ENCODE results near the gene UBE2E2. TPM values are rescaled to one million over a fixed set of nuclear protein-coding genes. Genes with fewer than 3 reads are reported as not detected.

The UBE2E2 gene
- total and polyA plus RNA-seq, 2 of the 13 experiments (the other 11 are each of a cell fraction or from before 2014, with no cell fraction given) = 0.77 to 1.5 TPM

- TF ChIP-seq REST (IDR thresholded peaks at IDR 0.05; ENCODE audit: borderline replicate concordance in 1 of 2, low read depth in 1 of 2, low read length in 2 of 2) = no peak
- no peak for TF ChIP-seq ZNF572 (CRISPR knock-in tag; IDR thresholded peaks at IDR 0.05)
- TF ChIP-seq ZFP36 (IDR thresholded peaks at IDR 0.05; ENCODE audit: borderline replicate concordance, low read depth, low read length, partially characterized antibody) = no peak
- TF ChIP-seq ZNF225 (CRISPR knock-in tag; IDR thresholded peaks at IDR 0.05) = no peak
- TF ChIP-seq ZNF775 (CRISPR knock-in tag; IDR thresholded peaks at IDR 0.05; ENCODE audit: borderline replicate concordance) = no peak
Observed at GRCh38 chr3:23626442-23626841, 423.3 kb downstream of the UBE2E2 start (continued).

- H3K4me1 ChIP-seq (ENCODE audit: insufficient read depth, low read length) = no peaks in the 10 kb centered on the region
- in situ Hi-C loops (cut with HindIII; ENCODE audit: extremely low pct_ligation_motif_present, low pct_unique_long_range_greater_than_20kb) = no loop called here
- no peak overlapping the region for H3K27ac ChIP-seq (ENCODE audit: extremely low read length, insufficient read depth, low read length)
- no peaks in the 10 kb centered on the region for H3K9me3 ChIP-seq (ENCODE audit: low read length)
- ChIA-PET CTCF (ENCODE audit: low intra/inter-chr PET ratio, low total read pairs) (no interaction called here), POLR2A (no interaction called here)
- no peak overlapping the region for H3K4me2 ChIP-seq (ENCODE audit: low read depth, low read length)
- H2AFZ ChIP-seq (ENCODE audit: low read length) = no peak overlapping the region
- DNase-seq (ENCODE audit: low spot score) (no peak), FAIRE-seq (no peak), ATAC-seq (no peak)
- no TSS peak for BruUV-seq (replicated peaks)
- H3K36me3 ChIP-seq (replicated peaks in 1 of 2; ENCODE audit: control insufficient read depth in 1 of 2, insufficient read depth in 2 of 2, low read length in 2 of 2) = no peaks in the 10 kb centered on the region
- H3K27me3 ChIP-seq (ENCODE audit: control insufficient read depth in 1 of 2, insufficient read depth in 2 of 2, low read length in 2 of 2) = no peaks in the 10 kb centered on the region
- TF ChIP-seq SAFB2 (CRISPR knock-in tag; IDR thresholded peaks at IDR 0.05; ENCODE audit: borderline replicate concordance, low read depth) (no peak), ETS1 (CRISPR knock-in tag; IDR thresholded peaks at IDR 0.05) (no peak), CC2D1A (CRISPR knock-in tag; IDR thresholded peaks at IDR 0.05) (no peak), ZNF569 (CRISPR knock-in tag; IDR thresholded peaks at IDR 0.05; ENCODE audit: borderline replicate concordance) (no peak), ZBTB8A (CRISPR knock-in tag; IDR thresholded peaks at IDR 0.05; ENCODE audit: borderline replicate concordance, low read depth) (no peak), KDM5A (IDR thresholded peaks at IDR 0.05; ENCODE audit: borderline replicate concordance, low read length) (no peak), GATAD2A (CRISPR knock-in tag; IDR thresholded peaks at IDR 0.05) (no peak)
- no peak overlapping the region for H3K4me3 ChIP-seq (replicated peaks in 1 of 3; ENCODE audit: insufficient read depth in 1 of 3, low read depth in 2 of 3, low read length in 3 of 3)
- H4K20me1 ChIP-seq (ENCODE audit: insufficient read depth, low read length) = no peaks in the 10 kb centered on the region
- H3K9ac ChIP-seq (ENCODE audit: insufficient read depth, low read depth, low read length) = no peak overlapping the region
- intact Hi-C loops (cut with micrococcal nuclease; ENCODE audit: unreplicated experiment) = no loop called here
- no peaks in the 10 kb centered on the region for H3K79me2 ChIP-seq (ENCODE audit: insufficient read depth, low read length)
- WGBS (ENCODE audit: low lambda C conversion rate) = 10% methylated on average over 3 of the region's 5 CpGs
Observed at GRCh38 chr3:23629181-23629894, 426.2 kb downstream of the UBE2E2 start.

Measured in HepG2 (cell line).